GM18526 (cell line): Measurements from ENCODE around the gene SORBS1.

Experiments used
- POLR2A ChIP-seq: IDR thresholded peaks from 3 replicates; pipeline ENCODE4 v1.6.1; 2011; ENCODE audit not compliant: insufficient read length; ENCODE audit errors: extremely low read depth

Gene SORBS1

GRCh38 chr10:95478185-95478584 is 83.0 kb downstream of the SORBS1 start:
- no peak for TF ChIP-seq POLR2A

- no peak for TF ChIP-seq POLR2A
Measured at GRCh38 chr10:95477175-95477520, 84.0 kb downstream of the SORBS1 start.

GRCh38 chr10:95476469-95477174 is 84.5 kb downstream of the SORBS1 start:
- TF ChIP-seq POLR2A: no peak

GRCh38 chr10:95475827-95476468 is 85.2 kb downstream of the SORBS1 start:
- no peak for TF ChIP-seq POLR2A

- no peak for TF ChIP-seq POLR2A
Measured at GRCh38 chr10:95475003-95475383, 86.2 kb downstream of the SORBS1 start.

- no peak for TF ChIP-seq POLR2A
Measured at GRCh38 chr10:95474228-95475002, 86.8 kb downstream of the SORBS1 start.

- TF ChIP-seq POLR2A: no peak
Measured at GRCh38 chr10:95472304-95473088, 88.7 kb downstream of the SORBS1 start.

GRCh38 chr10:95469676-95470075 is 91.5 kb downstream of the SORBS1 start:
- TF ChIP-seq POLR2A: no peak

- no peak for TF ChIP-seq POLR2A
Measured at GRCh38 chr10:95469251-95469650, 91.9 kb downstream of the SORBS1 start.

- no peak for TF ChIP-seq POLR2A
Measured at GRCh38 chr10:95467162-95467599, 94.0 kb downstream of the SORBS1 start.

- no peak for TF ChIP-seq POLR2A
Measured at GRCh38 chr10:95466436-95466835, 94.7 kb downstream of the SORBS1 start.

GRCh38 chr10:95464280-95464679 is 96.9 kb downstream of the SORBS1 start:
- no peak for TF ChIP-seq POLR2A

- no peak for TF ChIP-seq POLR2A
Measured at GRCh38 chr10:95462740-95463667, 98.2 kb downstream of the SORBS1 start.

- TF ChIP-seq POLR2A: no peak
Measured at GRCh38 chr10:95461611-95462010, 99.6 kb downstream of the SORBS1 start.

- TF ChIP-seq POLR2A: no peak
Measured at GRCh38 chr10:95459446-95460045, 101.6 kb downstream of the SORBS1 start.
